OCI-LY7 (cell line): Measurements from ENCODE around the gene CYP4F11. TPM values are rescaled to one million over a fixed set of nuclear protein-coding genes. Genes with fewer than 3 reads are reported as not detected.

Source experiments
- BruUV-seq: library from RNA; stranded (reverse); fragments of 400-500 nt; replicated peaks from 2 replicates; lab custom pipeline; 2021; lab: Mats Ljungman, UMichigan
- CTCF ChIA-PET: fragments of 300-600 bp; sonication (Branson Sonifier 250); formaldehyde crosslinking; loops from one replicate; lab custom pipeline; 2022; ENCODE audit warnings: antibody characterized with exemption; ENCODE audit not compliant: unreplicated experiment; lab: Charles Lee
- POLR2A ChIA-PET: fragments of 300-600 bp; sonication (Branson Sonifier 250); formaldehyde crosslinking; loops from one replicate; lab custom pipeline; 2022; ENCODE audit warnings: antibody characterized with exemption; lab: Charles Lee
- DNase-seq: peaks from one replicate; pipeline ENCODE4 v3.0.0-alpha.2; 2015; ENCODE audit warnings: low spot score
- H2AFZ ChIP-seq: fragments of 200-600 bp; sonication (generic), shearing (Covaris generic); 2 replicates; pipeline ENCODE4 v1.6.1; 2014; ENCODE audit warnings: mild to moderate bottlenecking, antibody characterized with exemption, low read length, moderate library complexity
- H3K27ac ChIP-seq: fragments of 200-600 bp; sonication (generic); 2 replicates; pipeline ENCODE4 v1.5.1; 2014; ENCODE audit warnings: mixed run types, low read depth, mild to moderate bottlenecking, moderate library complexity, low read length, inconsistent platforms; ENCODE audit not compliant: poor library complexity, severe bottlenecking
- H3K36me3 ChIP-seq: fragments of 200-600 bp; sonication (generic); 2 replicates; pipeline ENCODE4 v1.6.1; 2014; ENCODE audit warnings: mild to moderate bottlenecking, antibody characterized with exemption, low read length, moderate library complexity, mixed read lengths; ENCODE audit not compliant: insufficient read depth
- H3K4me1 ChIP-seq: fragments of 200-600 bp; sonication (generic); 2 replicates; pipeline ENCODE4 v1.5.1; 2014; ENCODE audit warnings: mild to moderate bottlenecking, low read length; ENCODE audit not compliant: insufficient read depth, poor library complexity, severe bottlenecking
- H3K4me2 ChIP-seq: fragments of 200-600 bp; sonication (generic); 2 replicates; pipeline ENCODE4 v1.6.1; 2014; ENCODE audit warnings: mild to moderate bottlenecking, low read length
- H3K4me3 ChIP-seq: fragments of 200-600 bp; sonication (generic); 2 replicates; pipeline ENCODE4 v1.5.1; 2014; ENCODE audit warnings: mild to moderate bottlenecking, low read depth, low read length; ENCODE audit not compliant: poor library complexity, severe bottlenecking
- H3K79me2 ChIP-seq: fragments of 200-600 bp; sonication (generic); 2 replicates; pipeline ENCODE4 v1.6.1; 2016; ENCODE audit warnings: low read depth, mild to moderate bottlenecking, low read length, moderate library complexity, mixed read lengths; ENCODE audit not compliant: insufficient read depth
- H3K9me2 ChIP-seq: fragments of 200-600 bp; sonication (generic); 2 replicates; pipeline ENCODE4 v1.6.1; 2016; ENCODE audit warnings: mild to moderate bottlenecking, low read length, mixed read lengths; ENCODE audit not compliant: insufficient read depth
- H3K9me3 ChIP-seq: fragments of 200-600 bp; sonication (generic); 2 replicates; pipeline ENCODE4 v1.6.1; 2014; ENCODE audit warnings: mild to moderate bottlenecking, mixed run types, low read length, mixed read lengths
- H4K20me1 ChIP-seq: fragments of 200-600 bp; sonication (generic); 2 replicates; pipeline ENCODE4 v1.6.1; 2014; ENCODE audit warnings: mild to moderate bottlenecking, antibody characterized with exemption, low read length, moderate library complexity, mixed read lengths; ENCODE audit not compliant: insufficient read depth
- EZH2phosphoT487 ChIP-seq: fragments of 200-600 bp; sonication (generic); IDR thresholded peaks from 2 replicates; pipeline ENCODE4 v1.6.1; 2018; ENCODE audit warnings: low read depth, borderline replicate concordance, mild to moderate bottlenecking, mixed run types, antibody characterized with exemption, low read length, moderate library complexity, mixed read lengths
- intact Hi-C: fragments of 100-400 bp; cut with micrococcal nuclease; formaldehyde crosslinking; loops from one replicate; pipeline ENCODE4 v1.10.0; 2022; ENCODE audit not compliant: unreplicated experiment
- total RNA-seq, 2 experiments: library from RNA; depleted of rRNA in 1 of 2; stranded (reverse); fragments of >200 nt in 1 of 2; shearing (Covaris generic) in 1 of 2; gene quantifications; 2 replicates each; pipeline ENCODE4 v1.2.3, GENCODE V29; 2014 to 2022
- TF ChIP-seq, protein P1 (sequence below): fragments of 200-600 bp; sonication (generic); conservative IDR thresholded peaks from 2 replicates; pipeline ENCODE4 v1.5.1; 2014; ENCODE audit warnings: mild to moderate bottlenecking, antibody characterized with exemption, low read length, moderate library complexity, mixed read lengths

Gene CYP4F11
- total RNA-seq, 2 experiments from 2014 or later = 0.22 to 0.25 TPM

DNA sequence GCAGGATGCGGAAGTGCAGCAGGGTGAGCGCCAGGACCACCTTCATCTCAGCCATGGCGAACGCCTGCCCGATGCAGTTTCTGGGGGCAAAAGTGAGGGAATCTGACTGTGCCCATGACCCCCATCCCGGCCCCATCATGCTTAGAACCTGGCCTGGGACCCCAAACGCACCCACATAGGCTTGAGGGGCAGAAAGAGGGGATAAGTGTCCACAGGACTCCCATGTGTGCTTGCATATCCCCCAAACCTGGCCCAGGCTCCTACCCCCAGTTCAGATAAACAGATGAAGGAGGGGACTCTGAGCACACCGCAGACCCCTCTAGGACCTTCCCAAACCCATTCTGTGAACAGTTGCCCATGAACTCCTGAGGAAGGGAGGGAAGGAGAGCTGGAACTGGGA, 20.5 kb downstream of the CYP4F11 start:
- intact Hi-C loops = no loop called here
- Histone ChIP-seq H3K9me3 (no peaks in the 10 kb centered on the region), H3K36me3 (no peaks in the 10 kb centered on the region), H2AFZ (no peak overlapping the region), H3K4me1 (no peaks in the 10 kb centered on the region), H3K9me2 (no peaks in the 10 kb centered on the region), H3K4me2 (no peak overlapping the region), H3K27ac (no peak overlapping the region), H3K4me3 (no peak overlapping the region), H3K79me2 (no peaks in the 10 kb centered on the region), H4K20me1 (no peaks in the 10 kb centered on the region)
- CTCF ChIA-PET = no interaction called here
- TF ChIP-seq, protein P1, sequence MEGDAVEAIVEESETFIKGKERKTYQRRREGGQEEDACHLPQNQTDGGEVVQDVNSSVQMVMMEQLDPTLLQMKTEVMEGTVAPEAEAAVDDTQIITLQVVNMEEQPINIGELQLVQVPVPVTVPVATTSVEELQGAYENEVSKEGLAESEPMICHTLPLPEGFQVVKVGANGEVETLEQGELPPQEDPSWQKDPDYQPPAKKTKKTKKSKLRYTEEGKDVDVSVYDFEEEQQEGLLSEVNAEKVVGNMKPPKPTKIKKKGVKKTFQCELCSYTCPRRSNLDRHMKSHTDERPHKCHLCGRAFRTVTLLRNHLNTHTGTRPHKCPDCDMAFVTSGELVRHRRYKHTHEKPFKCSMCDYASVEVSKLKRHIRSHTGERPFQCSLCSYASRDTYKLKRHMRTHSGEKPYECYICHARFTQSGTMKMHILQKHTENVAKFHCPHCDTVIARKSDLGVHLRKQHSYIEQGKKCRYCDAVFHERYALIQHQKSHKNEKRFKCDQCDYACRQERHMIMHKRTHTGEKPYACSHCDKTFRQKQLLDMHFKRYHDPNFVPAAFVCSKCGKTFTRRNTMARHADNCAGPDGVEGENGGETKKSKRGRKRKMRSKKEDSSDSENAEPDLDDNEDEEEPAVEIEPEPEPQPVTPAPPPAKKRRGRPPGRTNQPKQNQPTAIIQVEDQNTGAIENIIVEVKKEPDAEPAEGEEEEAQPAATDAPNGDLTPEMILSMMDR = no peak
- TF ChIP-seq EZH2phosphoT487 = no peak
- no TSS peak for BruUV-seq
- POLR2A ChIA-PET = no interaction called here
- no peak for DNase-seq

GRCh38 chr19:15913384-15913783, 20.9 kb downstream of the CYP4F11 start:
- CTCF ChIA-PET = no interaction called here
- no peak for TF ChIP-seq EZH2phosphoT487
- TF ChIP-seq, protein P1 = no peak
- intact Hi-C loops = no loop called here
- Histone ChIP-seq H3K9me2 (no peaks in the 10 kb centered on the region), H3K4me3 (no peak overlapping the region), H3K9me3 (no peaks in the 10 kb centered on the region), H2AFZ (no peak overlapping the region), H3K27ac (no peak overlapping the region), H3K4me2 (no peak overlapping the region), H3K79me2 (no peaks in the 10 kb centered on the region), H3K4me1 (no peaks in the 10 kb centered on the region), H3K36me3 (no peaks in the 10 kb centered on the region), H4K20me1 (no peaks in the 10 kb centered on the region)
- POLR2A ChIA-PET = no interaction called here
- BruUV-seq = no TSS peak
- no peak for DNase-seq

DNA sequence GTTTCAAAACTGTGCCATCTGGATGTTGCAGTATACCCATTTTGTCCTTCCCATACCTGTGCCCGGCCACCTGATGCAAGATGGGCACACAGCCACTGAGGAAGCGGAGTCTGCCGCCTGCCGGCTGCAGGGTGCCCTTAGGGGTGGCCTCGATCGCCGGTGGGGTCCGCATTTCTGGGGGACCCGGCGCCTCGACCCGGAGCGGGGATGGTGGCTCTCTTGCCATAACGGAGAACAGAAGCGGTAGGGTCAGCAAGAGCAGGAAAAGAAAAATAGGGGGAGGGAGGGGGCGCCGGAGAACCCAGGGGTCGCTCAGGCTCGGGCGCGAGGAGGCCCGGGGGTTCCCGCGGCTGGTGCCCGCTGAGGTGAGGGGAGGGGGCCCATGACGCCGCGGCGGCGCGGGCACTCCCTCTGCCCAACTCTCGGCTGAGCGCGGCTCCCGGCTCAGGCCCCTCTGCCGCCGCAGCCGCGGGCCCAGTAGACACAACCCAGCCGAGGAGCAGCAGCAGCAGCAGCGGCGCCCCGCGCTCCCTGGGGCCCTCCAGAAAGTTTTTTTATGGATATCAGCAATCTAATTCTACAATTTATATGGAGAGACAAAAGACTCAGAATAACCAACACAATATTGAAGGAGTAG, 22.6 kb downstream of the CYP4F11 start:
- no peaks in the 10 kb centered on the region for H3K9me2 ChIP-seq
- H2AFZ ChIP-seq = no peak overlapping the region
- DNase-seq = no peak
- H3K4me2 ChIP-seq = no peak overlapping the region
- BruUV-seq = no TSS peak
- intact Hi-C loops = no loop called here
- no peaks in the 10 kb centered on the region for H3K79me2 ChIP-seq
- no peaks in the 10 kb centered on the region for H3K9me3 ChIP-seq
- no peak overlapping the region for H3K27ac ChIP-seq
- H4K20me1 ChIP-seq = no peaks in the 10 kb centered on the region
- TF ChIP-seq, protein P1 = no peak
- no peak for TF ChIP-seq EZH2phosphoT487
- ChIA-PET CTCF (no interaction called here), POLR2A (no interaction called here)
- no peaks in the 10 kb centered on the region for H3K4me1 ChIP-seq
- no peak overlapping the region for H3K4me3 ChIP-seq
- H3K36me3 ChIP-seq = no peaks in the 10 kb centered on the region
